Bronchial epithelial cell (primary cell): Measurements from ENCODE around the gene GPR34. TPM values are rescaled to one million over a fixed set of nuclear protein-coding genes. Genes with fewer than 3 reads are reported as not detected.

ENCODE experiments used
- DNase-seq: peaks from one replicate; pipeline ENCODE4 v3.0.0-alpha.2; 2010; ENCODE audit warnings: low read depth
- FAIRE-seq: peaks from 2 replicates; lab custom pipeline; 2011; peaks lifted over from hg19 to GRCh38; lab: Jason Lieb, UNC
- H3K27me3 ChIP-seq: 2 replicates; pipeline ENCODE4 v1.5.1; 2011; ENCODE audit warnings: low read length; ENCODE audit not compliant: control insufficient read depth, insufficient read depth
- H3K36me3 ChIP-seq: 2 replicates; pipeline ENCODE4 v1.5.1; 2011; ENCODE audit warnings: low read length; ENCODE audit not compliant: control insufficient read depth, insufficient read depth
- H3K4me3 ChIP-seq: 2 replicates; pipeline ENCODE4 v1.5.1; 2011; ENCODE audit warnings: mild to moderate bottlenecking, low read depth, low read length, control low read depth
- CTCF ChIP-seq: IDR thresholded peaks from 2 replicates; pipeline ENCODE4 v1.5.1; 2011; ENCODE audit warnings: mild to moderate bottlenecking, moderate library complexity, low read length, control low read depth, inconsistent platforms; ENCODE audit not compliant: insufficient read depth, severe bottlenecking
- total RNA-seq: library from RNA; depleted of rRNA; stranded (reverse); fragments of >200 nt; gene quantifications from 2 replicates; pipeline ENCODE4 v1.2.1, GENCODE V29; 2014

GPR34 gene
- total RNA-seq, 1 donor from 2014 or later = not detected

DNA sequence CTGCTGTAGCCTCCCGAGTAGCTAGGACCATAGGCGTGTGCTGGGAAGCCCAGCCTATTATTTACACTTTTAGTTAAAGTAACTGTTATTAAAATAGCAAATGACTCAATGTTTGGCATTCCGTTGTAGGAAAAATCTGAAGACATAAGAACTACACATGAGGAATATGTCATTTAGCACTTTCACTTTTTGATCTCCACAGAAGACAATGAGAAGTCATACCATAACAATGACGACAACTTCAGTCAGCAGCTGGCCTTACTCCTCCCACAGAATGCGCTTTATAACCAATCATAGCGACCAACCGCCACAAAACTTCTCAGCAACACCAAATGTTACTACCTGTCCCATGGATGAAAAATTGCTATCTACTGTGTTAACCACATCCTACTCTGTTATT, 6.7 kb downstream of the GPR34 start:
- H3K4me3 ChIP-seq = no peak overlapping the region
- no peaks in the 10 kb centered on the region for H3K27me3 ChIP-seq
- no peak for DNase-seq
- no peaks in the 10 kb centered on the region for H3K36me3 ChIP-seq
- no peak for FAIRE-seq
- no peak for TF ChIP-seq CTCF

DNA sequence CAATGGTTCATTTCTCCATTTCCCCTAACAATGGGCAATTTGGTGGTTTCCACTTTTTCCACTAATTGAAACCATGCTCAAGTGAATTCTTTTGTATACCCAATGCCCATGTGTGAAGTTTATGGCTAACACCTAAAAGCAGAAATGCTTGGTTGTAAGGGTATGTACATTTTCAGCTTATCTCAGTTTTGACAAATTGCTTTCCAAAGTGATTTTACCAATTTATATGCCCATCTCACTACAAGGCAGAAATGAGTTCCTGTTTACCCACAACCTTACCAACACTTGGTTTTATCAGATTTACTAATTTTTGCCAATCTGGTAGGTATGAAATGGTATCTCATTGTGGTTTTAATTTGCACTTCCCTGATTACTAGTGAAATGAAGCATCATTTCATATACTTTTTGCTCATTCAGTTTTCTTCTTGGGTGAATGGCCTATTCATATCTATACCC, 14.8 kb downstream of the GPR34 start:
- H3K4me3 ChIP-seq = no peak overlapping the region
- no peak for DNase-seq
- no peaks in the 10 kb centered on the region for H3K27me3 ChIP-seq
- H3K36me3 ChIP-seq = no peaks in the 10 kb centered on the region
- FAIRE-seq = no peak
- TF ChIP-seq CTCF = no peak

GRCh38 chrX:41705042-41705441, 16.3 kb downstream of the GPR34 start:
- no peak for TF ChIP-seq CTCF
- no peak for DNase-seq
- H3K27me3 ChIP-seq = no peaks in the 10 kb centered on the region
- no peaks in the 10 kb centered on the region for H3K36me3 ChIP-seq
- FAIRE-seq = no peak
- H3K4me3 ChIP-seq = no peak overlapping the region

- FAIRE-seq (no peak), DNase-seq (no peak)
- no peak for TF ChIP-seq CTCF
These were observed 17.1 kb downstream of the GPR34 start for GRCh38 chrX:41705680-41706374.

GRCh38 chrX:41707218-41707617, 18.4 kb downstream of the GPR34 start:
- FAIRE-seq (no peak), DNase-seq (no peak)
- Histone ChIP-seq H3K36me3 (no peaks in the 10 kb centered on the region), H3K27me3 (no peaks in the 10 kb centered on the region), H3K4me3 (no peak overlapping the region)
- TF ChIP-seq CTCF = no peak

More at GRCh38 chrX:41705680-41706374, 17.1 kb downstream of the GPR34 start:
- no peaks in the 10 kb centered on the region for H3K27me3 ChIP-seq
- no peak overlapping the region for H3K4me3 ChIP-seq
- no peaks in the 10 kb centered on the region for H3K36me3 ChIP-seq

DNA sequence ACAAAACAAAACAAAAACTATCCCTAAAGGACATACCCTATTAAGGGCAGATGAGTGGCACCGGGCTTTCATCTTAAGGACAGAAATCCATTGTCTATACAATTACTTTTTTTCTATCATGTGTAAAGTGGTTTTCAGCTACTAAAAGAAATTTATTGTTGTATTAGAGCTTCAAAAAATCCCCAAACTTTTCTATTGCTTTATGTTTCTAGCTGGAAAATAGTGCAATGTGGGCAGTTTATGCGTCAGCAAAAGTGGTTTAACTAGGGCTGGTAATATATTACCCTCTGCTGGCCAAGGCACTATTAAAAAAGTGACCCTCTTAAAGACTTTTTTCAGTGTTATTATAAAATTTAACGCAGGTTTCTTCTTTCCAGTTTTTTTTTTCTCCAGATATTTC, 19.7 kb downstream of the GPR34 start:
- Histone ChIP-seq H3K36me3 (no peaks in the 10 kb centered on the region), H3K4me3 (no peak overlapping the region), H3K27me3 (no peaks in the 10 kb centered on the region)
- FAIRE-seq (no peak), DNase-seq (no peak)
- TF ChIP-seq CTCF = no peak
